ENCODE measurements around the gene ZBTB8A.
"Not testable (repeated sequence)": the region's sequence is repeated elsewhere in the genome, so short reads cannot be mapped to it uniquely, and the experiment has no call there.

ZBTB8A gene

DNA sequence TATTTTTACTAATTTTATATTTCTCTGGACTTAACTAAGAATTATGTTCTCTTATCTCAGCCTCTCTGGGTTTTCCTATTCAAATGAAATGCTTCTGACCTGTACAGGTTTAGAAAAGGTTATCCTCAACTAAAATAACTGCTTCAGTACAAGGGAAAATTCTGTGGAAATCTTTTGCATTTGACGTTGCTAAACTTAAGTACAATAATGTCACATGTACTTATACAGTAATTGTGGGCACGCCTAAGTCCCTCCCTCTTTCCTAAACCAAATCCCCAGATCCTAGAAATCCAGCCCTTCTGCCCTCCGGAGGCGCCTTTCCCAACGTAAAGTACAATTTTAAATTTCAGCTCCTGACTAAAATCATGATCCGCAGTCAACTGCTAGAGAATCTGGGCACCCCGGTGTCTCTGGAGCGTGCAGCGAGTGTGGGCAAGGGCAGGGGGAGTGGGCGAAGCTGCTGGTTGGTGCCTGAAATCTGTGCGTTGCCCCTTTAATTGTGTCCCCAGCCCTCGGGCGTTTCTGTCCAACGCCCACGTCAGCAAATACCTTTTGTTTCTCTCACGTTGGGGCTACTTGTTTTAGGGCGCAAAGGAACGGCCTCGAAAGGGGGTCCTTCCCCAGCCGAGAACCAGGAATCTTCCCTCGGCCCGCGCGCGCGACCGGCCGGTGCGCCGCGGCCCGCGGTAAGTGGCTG, at the start of gene ZBTB8A:
ZBTB8A (plus strand) TSS at position 541 of the 697 bp plus-strand sequence. CDS start 53,505 bp downstream, outside the sequence.
- DNase-seq = no peak

DNA sequence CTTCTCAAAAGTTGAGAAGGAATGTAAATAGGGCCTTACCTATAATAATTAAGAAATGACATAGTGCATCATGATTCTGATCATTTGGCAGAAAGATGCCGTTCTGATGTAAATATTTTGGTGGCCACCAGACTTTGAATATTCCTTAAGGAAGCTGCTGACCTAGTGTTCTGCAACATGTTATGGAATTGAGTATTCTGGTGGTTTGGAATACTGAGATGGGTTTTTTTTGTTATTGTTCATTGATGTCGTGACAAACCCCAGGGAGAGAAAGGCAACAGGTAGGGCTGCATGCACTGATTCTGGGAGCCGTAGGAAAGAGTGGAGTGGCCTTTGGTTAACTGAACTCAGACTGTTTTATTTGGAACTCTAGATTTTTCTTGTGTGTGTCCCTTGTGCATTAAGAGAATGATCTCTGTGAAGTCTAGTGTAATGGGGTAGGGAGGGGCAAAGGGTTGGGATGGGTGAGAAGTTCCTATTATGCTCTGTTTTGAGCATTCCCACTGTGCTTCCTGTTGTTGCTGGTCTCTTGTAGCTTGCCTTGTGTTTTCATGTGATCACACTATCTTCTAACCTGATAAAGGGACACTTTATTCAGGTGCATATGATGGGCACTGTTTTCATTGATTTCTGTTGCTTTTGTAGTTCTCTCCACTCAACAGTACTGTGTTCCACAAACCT, 49.3 kb upstream of the ZBTB8A start:
- no peak for DNase-seq

DNA sequence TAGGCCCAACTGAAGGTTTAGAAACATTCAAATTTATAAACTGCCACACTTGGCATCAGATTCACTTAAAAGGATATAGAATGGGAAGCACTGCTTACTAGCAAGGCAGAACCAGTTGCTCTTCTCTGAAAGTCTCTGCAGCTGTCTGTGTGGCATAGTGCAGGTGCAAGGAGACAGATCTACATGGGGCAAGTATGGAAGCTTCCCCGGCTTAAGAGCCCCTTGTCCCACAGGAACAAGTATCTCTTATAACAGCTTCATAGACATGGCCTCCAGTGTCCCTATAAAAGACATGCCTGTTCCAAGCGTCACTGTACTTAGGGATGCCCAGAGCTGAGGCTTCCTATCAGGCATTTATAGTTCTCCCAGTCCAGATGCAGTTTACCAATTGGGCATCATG, 47.8 kb upstream of the ZBTB8A start:
- no peak for DNase-seq

DNA sequence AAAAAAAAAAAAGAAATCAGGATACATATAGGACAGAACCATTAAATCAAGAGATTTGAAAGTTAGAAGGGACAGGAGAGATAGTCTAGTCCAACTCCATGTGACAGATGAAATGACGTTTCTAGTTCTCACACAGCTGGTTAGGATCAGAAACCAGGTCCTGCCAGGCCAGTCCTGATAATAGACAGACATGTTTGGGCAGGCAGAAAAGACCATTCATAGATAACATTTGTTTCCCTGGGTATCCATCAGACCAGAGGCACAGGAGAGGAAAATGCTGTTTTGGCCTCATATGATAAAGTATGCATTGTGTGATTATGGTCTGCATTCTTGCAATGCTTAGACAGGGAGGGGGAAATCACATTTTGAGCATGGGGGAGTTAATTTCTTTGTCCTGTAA, 45.0 kb upstream of the ZBTB8A start:
- no peak for DNase-seq

DNA sequence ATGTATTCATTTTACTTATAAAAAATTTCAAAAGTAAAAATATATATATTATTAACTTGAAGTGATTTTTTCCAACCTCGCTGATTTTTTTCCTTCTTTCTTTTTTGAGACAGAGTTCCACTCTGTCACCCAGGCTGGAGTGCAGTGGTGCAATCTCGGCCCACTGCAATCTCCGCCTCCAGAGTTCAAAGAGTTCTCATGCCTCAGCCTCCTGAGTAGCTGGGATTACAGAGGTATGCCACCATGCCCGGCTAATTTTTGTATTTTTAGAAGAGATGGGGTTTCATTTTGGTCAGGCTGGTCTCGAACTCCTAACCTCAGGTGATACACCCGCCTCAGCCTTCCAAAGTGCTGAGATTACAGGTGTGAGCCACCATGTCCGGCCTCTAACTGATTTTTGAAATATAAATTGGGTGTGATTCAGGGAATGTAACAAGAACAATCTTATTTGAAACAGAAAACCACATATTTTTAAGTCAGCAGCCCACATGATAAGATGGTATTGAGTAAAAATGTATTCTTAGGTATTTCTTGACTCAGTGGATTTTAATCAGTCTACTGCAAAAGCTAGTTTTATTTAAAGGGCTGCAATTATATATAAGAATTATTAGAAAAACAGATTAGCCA, 44.4 kb upstream of the ZBTB8A start:
- DNase-seq = no peak

DNA sequence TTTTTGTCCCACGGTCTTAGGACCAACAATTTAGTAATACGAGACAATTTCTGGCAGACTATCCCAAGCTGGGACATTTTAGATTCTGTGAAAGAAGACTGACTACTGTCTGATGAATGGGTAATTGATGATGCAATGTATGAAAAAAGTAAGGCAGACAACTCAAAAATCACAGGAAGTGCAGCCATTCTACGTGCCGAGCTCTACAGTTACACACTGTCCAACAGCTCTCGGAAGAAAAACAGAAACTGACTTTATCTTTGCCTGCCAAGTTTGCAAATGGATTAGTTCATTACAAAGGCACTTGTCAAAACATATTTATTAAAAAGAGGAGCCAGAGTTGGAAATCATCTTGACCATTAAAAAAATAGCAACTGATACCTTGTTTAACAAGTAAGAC, 43.1 kb upstream of the ZBTB8A start:
- DNase-seq = no peak

DNA sequence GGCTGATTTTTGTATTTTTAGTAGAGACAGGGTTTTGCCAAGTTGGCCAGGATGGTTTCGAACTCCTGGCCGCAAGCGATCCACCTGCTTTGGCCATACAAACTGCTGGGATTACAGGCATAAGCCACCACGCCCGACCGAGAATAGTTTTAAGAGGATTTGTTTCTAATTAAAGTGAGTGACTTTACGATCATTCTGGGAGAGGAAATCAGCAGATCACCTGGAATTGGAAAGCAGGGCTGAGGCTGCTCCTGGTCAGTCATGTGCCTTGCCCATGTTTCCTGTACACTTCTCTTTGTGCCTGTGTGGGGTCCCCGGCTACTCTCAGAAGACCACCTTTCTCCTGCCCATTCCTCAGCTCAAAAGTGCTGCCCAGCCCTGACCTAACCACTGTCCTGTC, 40.5 kb upstream of the ZBTB8A start:
- no peak for DNase-seq

DNA sequence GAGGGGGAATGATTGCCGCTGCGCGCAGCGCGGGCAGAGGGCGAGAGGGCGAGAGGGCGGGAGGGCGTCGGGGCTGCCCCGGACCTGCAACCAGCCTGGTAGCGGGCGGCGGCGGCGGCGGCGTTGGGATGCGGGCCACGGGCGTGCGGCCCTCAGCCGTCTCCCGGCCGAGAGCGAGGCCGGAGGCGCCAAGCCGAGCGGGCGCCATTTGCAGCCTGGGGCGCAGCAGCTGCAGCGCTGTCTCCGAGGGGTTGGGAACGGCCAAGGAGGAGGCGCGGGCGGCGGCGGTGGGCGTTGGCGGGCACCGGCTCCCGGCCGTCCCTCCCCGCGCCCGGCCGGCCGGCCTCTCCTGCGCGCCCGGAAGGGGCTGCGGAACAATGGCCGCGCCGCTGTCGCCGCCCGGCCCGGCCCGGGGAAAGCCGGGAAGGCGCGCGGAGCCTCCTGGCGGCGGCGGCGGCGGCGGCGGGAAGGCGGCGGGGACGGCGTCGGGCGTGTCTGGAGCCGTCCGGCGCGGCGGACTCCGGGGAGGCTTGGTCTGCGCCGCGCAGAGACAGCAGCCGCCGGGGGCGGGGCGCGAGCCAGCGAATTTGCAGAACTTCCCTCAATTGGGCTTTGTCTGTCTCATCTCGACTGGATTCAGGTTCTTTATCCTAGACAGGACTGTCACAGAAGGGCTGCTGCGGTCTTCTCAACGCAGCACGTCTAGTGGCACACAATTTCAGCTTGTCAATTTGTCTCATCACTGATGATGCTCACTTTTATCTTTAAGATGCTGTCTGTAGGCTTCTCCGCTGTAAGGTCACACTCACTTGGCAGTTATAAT, 38.6 kb upstream of the ZBTB8A start:
- no peak for DNase-seq

DNA sequence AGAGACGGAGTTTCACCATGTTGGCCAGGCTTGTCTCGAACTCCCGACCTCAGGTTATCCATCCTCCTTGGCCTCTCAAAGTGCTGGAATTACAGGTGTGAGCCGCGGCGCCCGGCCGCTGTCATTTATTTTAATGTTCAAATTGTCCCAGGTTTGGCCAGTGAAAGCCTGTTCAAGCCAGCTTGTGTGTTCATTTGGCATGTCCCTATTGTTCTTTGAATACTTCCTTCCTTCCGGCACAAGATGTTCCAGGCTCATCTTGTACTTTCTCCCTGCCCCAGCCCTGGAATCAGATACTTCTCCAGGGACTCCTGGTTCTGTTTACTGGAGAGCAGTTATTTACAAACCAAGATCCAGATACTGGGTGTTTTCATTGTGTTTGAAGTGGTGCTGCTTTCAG, 37.4 kb upstream of the ZBTB8A start:
- DNase-seq = no peak

DNA sequence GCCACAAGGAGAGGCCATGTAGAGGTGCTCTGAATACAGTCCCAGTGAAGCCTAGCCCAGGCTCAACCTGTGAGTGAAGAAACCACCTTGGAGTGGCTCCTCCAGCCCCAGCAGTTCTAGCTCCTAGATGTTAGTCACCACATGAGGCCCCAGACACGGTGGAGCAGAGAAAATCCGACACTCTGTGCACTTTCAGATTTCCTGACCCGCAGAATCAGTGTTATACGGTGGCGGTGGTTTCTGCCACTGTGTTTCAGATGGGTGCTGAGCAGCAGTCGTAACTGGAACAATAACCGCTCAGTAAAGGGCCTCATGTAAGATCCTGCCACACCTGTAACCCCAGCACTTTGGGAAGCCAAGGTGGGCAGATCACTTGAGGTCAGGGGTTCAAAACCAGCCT, 36.1 kb upstream of the ZBTB8A start:
- no peak for DNase-seq

DNA sequence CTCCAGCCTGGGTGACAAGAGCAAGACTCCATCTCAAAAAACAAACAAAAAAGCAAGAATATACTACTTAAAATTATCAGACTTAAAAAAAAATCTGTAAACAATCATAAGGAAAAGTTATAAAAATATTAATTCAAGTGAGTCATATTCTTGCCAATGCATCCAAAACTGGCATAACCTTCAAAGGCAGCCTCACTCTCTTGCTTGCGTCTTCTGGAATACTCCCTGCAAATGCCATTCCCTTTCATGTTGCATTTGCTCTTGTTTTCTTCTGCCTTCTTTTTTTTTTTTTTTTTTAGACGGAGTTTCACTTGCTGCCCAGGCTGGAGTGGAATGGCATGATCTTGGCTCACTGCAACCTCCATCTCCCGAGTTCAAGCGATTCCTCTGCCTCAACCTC, 32.2 kb upstream of the ZBTB8A start:
- DNase-seq = no peak

DNA sequence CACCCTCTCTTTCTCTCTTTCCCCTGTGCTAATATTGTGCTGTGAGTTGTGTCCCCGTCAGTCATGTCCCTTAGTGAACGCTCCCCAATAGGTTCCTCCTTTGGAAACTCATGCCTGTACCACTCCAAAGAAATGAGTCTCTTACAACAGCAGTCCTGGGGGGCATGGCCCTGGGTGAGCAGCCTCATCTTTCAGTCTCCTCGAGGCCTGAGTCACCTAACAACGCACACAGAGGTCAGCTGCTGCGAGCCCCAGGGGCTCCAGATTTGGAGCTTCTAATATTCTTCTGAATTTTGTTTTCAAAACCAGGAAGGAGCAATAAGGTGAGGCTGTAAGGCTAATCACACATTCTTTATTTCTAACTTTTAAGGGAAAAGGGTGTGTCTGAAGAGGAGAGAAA, 30.5 kb upstream of the ZBTB8A start:
- DNase-seq = no peak

DNA sequence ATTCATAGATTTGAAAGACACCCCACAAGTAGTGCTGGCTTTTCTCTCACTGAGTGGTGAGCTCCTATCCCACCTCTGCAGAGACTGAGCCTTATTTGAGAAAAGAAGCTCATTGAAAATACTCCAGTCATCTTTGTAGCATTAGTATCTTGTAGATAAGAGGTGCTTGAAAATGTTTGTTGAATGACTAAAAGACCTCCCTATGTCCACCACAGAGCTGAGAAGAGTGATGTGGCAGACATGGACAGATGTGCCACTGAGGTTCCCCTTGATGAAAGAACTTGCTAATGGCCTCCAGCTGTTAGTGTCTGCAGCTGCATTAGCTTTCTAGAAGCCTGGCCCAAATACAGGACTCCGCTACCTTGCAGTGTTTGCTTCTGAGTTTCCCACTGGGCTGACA, 29.3 kb upstream of the ZBTB8A start:
- DNase-seq = no peak

DNA sequence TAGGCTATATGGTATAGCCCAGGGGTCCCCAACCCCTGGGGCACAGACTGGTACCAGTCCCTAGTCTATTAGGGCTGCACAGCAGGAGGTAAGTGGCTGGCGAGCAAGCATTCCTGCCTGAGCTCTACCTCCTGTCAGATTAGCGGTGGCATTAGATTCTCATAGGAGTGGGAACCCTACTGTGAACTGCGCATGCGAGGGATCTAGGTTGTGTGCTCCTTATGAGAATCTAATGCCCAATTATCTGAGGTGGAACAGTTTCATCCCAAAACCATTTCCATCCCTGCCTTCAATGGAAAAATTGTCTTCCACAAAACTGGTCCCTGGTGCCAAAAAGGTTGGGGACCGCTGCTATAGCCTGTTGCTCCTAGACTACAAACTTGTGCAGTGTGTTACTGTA, 22.8 kb upstream of the ZBTB8A start:
- DNase-seq = no peak

DNA sequence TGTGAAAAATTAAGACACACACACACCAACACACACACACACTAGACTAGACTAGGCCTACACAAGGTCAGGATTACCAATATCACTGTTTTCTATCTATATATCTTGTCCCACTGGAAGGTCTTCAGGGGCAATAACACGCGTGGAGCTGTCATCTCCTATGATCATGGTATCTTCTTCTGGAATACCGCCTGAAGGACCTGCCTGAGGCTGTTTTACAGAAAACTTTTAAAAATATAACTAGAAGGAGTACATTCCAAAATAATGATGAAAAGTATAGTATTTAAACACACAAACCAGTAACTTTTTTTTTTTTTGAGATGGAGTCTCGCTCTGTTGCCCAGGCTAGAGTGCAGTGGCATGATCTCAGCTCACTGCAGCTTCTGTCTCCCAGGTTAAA, 20.3 kb upstream of the ZBTB8A start:
- no peak for DNase-seq

DNA sequence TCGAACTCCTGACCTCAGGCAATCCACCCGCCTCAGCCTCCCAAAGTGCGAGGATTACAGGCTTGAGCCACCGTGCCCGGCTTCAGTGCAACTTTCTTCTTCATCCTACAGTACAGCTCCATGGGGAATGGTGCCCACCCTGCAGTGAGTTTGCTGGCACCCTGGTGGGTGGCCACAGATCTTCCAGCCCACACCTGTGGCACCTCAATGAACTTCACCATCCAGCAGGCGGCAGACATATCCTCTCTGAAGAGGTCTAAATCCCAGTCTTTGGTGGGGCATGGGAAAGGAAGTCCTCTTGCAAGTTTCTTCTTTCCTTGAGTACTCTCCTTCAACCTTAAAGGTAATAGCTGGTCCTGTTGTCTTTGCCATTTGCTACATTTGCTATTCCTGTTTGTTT, 18.1 kb upstream of the ZBTB8A start:
- DNase-seq = no peak

DNA sequence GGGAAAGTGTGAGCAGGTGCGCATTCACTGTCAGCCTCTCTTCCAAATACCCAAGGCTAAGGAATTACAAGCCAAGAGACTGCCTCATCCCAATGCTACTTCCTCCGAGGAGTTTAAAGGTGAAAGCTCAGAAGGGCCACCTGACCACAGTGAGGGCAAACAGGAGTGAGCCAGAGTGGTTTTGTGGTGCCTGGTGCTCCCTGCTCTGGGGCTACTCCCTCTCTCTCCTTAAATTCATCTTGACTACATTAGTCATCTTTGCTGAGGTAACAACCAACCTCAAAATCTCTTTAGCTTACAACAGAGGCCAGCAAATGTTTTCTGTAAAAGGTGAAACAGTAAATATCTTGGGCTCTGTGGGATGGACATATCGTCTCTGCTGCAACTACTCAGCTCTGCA, 14.2 kb upstream of the ZBTB8A start:
- DNase-seq = no peak

DNA sequence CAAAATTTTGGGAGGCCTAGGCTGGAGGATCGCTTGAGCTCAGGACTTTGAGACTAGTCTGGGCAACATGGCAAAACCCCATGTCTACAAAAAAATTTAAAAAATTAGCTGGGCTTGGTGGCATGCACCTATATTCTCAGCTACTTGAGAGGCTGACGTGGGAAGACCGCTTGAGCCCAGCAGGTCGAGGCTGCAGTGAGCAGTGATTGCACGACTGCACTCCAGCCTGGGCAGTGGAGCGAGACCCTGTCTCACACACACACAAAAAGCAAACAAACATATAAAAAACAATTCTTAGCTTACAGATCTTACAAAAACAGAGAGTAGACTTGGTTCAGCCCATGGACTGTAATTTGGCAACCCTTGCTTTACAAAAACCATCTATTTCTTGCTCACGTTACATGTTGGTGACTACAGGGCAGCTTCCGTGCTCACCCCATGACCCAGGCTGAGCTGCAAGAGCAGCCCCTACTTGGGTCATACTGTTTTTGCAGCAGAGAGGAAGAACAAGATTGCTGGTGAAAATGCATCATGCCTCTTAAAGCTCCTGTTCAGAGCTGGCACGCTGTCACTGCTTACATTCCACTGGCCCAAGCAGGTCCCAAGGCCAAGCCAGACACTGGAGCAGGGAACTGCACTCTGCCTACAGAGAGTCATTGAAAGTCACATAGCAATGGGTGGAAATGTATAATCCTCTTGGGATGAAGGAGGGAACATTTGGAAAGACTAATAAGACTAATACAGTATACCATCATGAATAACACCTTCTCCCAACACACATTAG, 13.4 kb upstream of the ZBTB8A start:
- DNase-seq = no peak

DNA sequence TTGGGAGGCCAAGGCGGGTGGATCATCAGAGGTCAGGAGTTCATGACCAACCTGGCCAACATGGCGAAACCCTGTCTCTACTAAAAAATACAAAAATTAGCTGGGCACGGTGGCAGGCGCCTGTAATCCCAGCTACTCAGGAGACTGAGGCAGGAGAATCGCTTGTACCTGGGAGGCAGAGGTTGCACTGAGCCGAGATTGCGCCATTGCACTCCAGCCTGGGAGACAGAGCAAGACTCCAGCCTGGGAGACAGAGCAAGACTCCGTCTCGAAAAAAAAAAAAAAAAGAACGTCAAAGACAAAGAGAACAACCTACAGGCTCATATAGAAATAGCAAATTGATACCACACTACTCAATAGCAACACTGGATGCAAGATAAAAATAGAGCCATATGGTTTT, 10.7 kb upstream of the ZBTB8A start:
- not testable (repeated sequence) for DNase-seq

DNA sequence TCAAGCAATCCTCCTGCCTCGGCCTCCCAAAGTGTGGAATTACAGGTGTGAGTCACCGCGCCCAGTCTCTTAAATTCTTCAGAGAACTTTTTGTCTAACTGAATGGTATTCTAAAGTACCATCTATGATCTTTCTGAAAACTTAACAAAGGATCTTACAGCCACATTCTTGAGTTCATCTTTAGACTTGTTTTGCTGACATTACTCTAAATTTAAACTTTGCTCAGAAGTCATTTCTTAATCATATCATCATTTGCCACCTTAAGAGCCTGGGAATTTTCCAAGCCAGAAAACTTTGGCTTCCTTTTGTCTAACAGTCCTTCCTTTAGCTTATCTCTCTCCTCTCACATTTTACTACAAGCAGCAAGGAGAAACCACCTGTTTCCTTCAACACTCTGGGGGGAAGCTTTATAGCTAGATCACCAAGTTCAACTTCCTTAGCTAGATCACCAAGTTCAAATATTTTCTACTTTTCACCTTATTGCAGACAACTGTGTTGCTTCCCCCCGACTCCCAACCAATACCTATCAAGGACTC, 5.4 kb upstream of the ZBTB8A start:
- no peak for DNase-seq

DNA sequence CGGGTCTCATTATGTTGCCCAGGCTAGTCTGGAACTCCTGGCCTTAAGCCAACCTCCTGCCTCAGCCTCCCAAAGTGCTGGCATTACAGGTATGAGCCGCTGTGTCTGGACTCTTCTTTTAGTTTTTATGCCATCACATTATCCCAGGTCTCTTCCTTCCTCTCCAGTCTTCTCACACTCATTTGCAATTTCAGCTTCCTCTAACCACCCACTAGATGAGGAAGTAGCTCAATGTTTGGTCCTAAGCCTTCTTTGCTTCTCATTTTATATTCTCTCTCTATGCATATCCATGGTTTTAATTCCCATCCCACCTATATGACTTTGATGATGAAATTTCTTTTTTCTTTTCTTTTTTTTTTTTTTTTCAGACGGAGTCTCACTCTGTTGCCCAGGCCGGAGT, 3.1 kb upstream of the ZBTB8A start:
- no peak for DNase-seq

DNA sequence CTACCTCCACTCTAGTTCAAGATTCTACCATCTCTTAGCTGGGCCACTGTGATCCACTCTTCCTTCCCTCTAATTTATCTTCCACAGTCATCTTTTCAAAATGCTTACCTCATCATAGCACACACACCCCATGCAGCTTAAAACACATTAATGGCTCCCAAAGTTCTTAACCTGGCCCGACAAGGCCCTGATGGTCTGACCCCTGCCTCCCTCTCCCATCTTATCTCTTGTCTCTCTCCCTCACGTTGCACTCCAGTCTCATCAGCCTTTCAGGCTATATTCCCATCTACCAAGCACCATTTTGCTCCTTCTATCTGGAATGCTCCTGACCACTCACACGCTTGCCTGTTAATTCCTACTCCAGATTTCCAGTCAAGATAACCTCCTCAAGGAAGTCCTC, 2.5 kb upstream of the ZBTB8A start:
- DNase-seq = no peak
